VCaP (cell line): ENCODE results near the gene ZNF844.
A peak's percentile ranks its signal among the peaks of the same experiment; 100 is the strongest.

Source experiments
- H3K27ac ChIP-seq: fragments of 450-650 bp; 2 replicates; pipeline ENCODE4 v1.5.1; 2017
- CTCF ChIP-seq: fragments of 450-650 bp; conservative IDR thresholded peaks from 2 replicates; pipeline ENCODE4 v1.5.1; 2017; ENCODE audit warnings: mild to moderate bottlenecking, moderate library complexity

ZNF844 gene

GRCh38 chr19:12117201-12117970, 52.9 kb downstream of the ZNF844 start:
- TF ChIP-seq CTCF = no peak
- no peak overlapping the region for H3K27ac ChIP-seq

GRCh38 chr19:12126707-12127106, 62.2 kb downstream of the ZNF844 start:
- no peak overlapping the region for H3K27ac ChIP-seq
- TF ChIP-seq CTCF = peak; percentile 77
